Activated CD4-positive, alpha-beta T cell treated with anti-CD3 and anti-CD28 coated beads, Interleukin-2, Interleukin-6, amounts not matched to agents 100 ng/mL and 50 ng/mL, durations not matched to agents 16 hours and 8 hours (primary cell): ENCODE measurements around the gene CCT2.
A peak's percentile ranks its signal among the peaks of the same experiment; 100 is the strongest.

ENCODE experiments used
- DNase-seq: peaks from one replicate; pipeline ENCODE4 v3.0.0-alpha.2; 2020

CCT2 gene

GRCh38 chr12:69585189-69586062 is at the start of gene CCT2:
CCT2 (plus strand) TSS chr12:69585459; CDS start chr12:69585522, 63 bp downstream.
- peak; percentile 97 for DNase-seq

- DNase-seq: no peak
These were observed 44.3 kb upstream of the CCT2 start for GRCh38 chr12:69540987-69541386.

DNA sequence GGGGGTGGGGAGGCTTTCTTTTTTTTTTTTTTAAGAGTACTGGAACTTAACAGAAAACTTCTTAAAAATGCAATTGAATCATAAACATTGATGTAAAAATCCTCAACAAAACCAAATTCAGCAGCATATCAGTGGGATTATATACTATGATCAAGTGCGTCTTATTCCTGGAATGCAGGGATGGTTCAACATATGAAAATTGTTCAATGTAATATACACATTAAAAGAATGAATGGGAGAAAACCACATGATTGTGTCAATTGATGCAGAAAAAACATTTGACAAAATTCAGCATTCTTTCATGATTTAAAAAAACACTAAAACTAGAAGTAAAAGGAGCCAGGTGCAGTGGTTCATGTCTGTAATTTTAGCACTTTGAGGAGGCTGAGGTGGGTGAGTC is 41.2 kb upstream of the CCT2 start:
- no peak for DNase-seq

- DNase-seq: no peak
These were observed 40.2 kb upstream of the CCT2 start for GRCh38 chr12:69545081-69545480.

DNA sequence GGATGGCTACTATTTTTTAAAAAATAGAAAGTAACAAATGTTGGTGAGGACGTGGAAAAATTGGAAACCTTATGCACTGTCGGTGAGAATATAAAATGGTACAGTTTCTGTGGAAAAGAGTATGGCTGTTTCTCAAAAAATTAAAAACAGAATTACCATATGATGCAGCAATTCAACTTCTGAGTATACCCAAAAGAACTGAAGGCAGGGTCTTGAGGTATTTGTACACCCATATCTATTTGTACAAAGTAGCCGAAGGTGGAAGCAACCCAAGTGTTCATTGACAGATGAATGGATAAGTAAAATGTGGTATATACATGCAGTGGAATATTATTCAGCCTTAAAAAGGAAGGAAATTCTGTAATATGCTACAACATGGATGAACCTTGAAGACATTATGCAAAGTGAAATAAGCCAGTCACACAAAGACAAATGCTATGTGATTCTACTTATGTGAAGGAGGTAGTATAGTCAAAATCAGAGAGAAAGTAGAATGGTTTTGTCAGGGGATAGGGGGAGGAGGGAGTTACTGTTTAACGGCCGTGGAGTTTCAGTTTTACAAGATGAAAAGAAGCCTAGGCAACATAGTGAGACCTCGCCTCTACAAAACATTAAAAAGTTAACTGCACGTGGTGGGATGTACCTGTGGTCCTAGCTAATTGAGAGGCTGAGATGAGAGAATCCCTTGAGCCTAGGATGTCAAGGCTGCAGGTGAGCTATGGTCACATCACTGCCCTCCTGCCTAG is 38.4 kb upstream of the CCT2 start:
- DNase-seq: peak; percentile 67

- DNase-seq: no peak
These were observed 36.6 kb upstream of the CCT2 start for GRCh38 chr12:69548687-69549086.

- no peak for DNase-seq
These were observed 34.5 kb upstream of the CCT2 start for GRCh38 chr12:69550569-69551350.

DNA sequence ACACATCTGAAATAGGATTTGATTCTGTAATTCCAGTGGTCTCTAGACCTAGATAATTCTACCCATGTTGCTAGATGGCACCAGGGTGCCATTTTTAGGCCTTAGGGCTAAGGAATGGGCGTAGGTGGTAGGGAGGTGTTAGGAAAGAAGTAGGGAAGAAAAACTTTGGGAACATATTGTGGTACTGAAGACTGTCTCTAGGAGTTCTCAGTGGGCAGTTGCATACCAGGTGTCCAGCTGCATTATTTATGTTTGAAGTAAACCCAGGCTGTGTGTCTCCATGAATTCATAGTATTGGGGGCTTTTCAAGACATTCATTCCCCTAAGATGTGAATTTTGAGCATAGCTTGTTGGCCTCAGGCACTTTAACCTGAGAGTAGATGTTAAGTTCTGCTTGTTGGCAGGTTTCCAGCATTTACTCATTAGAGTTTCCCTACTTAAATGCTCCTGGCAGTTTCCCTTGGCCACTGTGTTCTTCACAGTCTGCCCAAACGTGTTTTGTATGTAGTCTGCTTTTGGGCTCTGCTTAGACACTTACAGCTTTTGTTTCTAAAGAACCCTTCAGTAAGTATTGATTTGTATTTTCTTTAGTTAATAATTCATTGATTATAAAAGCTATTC is 31.5 kb upstream of the CCT2 start:
- DNase-seq: no peak

- DNase-seq: no peak
These were observed 29.8 kb upstream of the CCT2 start for GRCh38 chr12:69555461-69555860.

DNA sequence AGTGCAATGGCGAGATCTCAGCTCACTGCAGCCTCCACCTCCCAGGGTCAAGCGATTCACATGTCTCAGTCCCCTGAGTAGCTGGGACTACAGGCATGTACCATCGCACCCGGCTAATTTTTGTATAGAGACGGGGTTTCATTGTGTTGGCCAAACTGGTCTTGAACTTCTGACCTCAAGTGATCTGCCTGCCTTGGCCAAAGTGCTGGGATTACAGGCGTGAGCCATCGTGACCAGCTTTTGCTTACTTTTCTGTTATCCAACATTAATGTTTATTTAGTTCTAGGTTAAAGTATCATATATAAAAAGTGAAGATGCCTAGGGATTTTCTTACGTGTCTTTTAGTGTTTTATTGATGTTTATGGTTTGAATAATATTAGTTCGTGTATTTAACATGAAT is 28.9 kb upstream of the CCT2 start:
- no peak for DNase-seq

DNA sequence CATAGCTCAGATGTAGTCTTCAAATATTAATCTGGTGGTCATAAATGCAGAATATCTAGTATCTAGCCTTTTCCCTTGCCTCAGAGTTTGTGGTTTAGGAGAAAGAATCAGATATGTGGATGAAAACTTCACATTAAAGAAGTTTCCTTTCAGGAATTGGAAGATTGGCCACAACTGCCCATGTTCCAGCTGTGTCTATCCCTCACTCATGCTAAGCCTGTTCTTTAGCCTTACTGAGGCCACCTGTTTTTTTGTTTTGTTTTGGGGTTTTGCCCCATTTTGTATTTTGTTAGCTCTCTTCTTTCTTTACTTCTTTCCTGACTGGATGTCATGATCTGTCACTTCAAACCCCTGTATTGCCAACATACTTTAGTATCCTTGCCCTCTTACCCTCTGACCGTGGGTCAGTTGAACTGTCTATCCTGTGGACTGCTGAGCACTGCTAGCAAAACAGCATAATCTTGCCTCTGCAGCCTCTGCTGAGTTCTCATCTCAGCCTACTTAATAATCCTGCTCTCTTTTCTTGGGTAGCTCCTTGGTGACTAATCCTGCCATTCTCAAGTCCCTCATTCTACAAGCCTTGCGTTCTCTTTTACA is 22.0 kb upstream of the CCT2 start:
- DNase-seq: no peak

GRCh38 chr12:69566603-69567002 is 18.7 kb upstream of the CCT2 start:
- DNase-seq: no peak

DNA sequence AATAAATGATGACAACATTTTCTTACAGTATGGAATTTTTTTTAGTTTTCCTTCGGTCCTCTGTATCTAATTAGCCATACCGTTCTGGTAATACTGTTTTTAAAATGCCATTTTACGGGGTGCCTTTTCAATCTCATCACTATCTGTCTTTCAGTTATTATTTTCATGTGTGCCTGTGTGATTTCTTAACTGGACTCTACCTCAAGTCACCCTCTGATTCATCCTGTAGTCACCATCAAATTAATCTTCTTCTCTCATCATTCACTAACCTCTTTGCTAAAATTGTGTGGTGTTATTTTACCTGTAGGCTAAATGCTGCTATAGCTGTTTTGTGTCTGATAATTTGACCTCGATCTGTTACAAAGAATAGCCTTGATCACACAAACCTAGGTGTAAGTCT is 16.0 kb upstream of the CCT2 start:
- no peak for DNase-seq

GRCh38 chr12:69570000-69570516 is 15.2 kb upstream of the CCT2 start:
- no peak for DNase-seq

DNA sequence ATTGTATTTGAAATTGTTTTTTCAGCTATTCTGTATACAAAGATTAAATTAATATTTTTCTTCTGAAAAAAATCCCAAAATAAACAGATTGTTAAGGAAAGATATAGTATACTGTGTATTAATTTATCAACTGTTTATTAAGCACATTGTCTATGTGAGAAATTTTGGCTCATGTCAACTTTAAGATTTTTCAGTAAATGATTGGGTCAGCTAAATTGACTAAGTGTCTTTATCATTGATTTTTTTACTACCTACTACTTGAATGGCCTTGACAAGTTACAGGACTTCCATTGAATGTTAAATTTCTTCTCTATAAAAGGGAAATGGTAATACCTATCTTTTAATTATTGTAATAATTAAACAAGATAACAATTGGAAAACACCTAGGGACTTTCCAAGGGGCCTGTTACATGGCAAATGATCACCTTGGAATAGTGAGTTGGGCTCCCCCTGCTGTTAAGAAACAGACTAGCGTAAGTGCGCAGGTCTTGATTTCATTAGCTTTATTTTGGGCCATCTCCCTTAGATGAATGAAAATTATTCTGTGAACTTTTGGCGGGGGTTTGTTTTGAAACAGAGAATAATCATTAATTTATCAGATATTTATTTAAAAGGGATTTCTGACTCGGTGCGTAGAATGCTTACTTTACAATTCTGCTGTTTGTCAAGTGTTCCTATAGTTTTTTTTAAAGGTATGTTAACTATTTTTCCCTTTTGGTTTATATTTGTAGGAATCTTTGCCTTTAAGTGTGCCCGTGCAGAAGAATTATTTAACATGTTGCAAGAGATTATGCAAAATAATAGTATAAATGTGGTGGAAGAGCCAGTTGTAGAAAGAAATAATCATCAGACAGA is 14.5 kb upstream of the CCT2 start:
- DNase-seq: peak; percentile 70

DNA sequence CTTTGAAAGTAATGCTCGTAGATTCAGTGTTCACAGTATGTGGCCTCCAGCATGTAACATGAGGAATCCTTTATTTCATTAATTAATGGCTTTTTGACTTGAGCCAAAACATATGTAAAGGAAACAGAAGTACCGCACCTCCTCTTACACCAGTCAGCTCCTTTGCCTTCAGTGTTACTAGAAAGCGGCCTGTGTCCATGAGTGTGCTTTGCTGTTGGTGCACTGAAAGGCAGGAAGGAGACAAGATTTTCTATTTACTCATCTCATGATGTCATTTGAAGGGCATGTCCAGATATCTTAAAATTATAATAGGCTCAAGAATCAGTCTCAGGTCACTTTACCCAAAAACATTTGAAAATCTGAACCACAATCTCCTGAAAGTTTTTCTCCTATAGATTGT is 9.9 kb upstream of the CCT2 start:
- DNase-seq: no peak

DNA sequence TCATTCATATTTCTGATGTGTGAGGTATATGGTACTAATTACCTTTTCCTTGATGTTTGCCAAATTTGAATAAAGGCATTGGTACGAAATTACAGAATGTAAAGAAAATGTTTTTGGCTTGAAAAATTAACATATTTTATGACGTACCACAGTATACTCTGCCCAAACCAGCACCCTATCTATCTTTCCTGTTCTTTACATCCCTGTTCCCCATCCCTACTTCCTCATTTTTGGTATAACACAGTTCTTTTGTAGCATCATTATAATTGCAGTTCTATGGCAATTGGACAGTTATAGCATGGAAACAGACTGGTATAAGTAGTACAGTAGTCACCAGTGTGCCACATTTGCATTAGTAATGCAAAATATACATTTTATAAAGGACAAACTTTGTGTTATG is 7.0 kb upstream of the CCT2 start:
- no peak for DNase-seq

GRCh38 chr12:69579029-69579428 is 6.2 kb upstream of the CCT2 start:
- no peak for DNase-seq

DNA sequence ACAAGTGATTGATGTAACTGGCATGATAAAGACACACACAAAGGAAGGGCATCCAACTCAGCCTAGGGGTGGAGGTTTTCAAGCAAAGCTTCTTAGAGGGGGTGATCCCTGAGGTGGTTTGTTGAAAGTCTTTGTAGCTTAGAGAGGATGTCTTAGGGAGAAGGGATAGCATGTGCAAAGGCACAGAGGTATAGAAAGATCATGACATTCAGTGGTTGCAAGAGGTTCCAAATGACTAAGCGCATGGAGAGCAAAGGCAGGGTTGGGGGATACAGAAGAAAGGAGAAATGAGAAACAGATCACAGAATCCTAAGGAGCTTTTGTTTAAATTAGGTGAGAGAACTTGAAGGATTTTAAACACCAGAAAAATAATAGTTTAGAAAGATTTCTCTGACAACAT is 5.2 kb upstream of the CCT2 start:
- DNase-seq: peak; percentile 21

DNA sequence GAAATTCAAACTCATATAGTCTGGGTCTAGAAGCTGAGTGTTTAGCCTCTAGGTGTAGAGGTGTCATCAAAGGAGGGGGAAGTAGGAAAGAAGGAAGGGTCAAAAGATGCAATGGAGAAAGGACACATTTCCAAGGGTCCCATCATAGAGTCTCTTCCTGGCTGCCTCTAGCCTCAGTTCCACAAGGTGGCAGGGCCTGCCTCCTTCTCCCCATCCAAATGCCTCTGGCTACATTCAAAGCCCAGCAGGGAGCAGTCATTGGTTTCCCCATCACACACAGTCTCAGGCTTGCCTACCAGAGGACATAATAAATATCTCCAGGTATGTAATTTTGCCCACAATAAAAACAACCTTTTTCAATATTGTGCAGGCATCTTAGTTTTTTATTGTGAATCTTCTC is 2.1 kb upstream of the CCT2 start:
- DNase-seq: no peak

GRCh38 chr12:69588527-69588926 is 3.3 kb downstream of the CCT2 start:
- no peak for DNase-seq
